Central memory CD8-positive, alpha-beta T cell (primary cell): ENCODE results near the gene ZNF284.

Source experiments
- ATAC-seq: fragments of 150-1000 bp; cut with Tn5 transposase; replicated peaks from 2 replicates; pipeline ENCODE4 v1.10.0; 2022; ENCODE audit warnings: mild to moderate bottlenecking, moderate FRiP score, moderate number of reproducible peaks; ENCODE audit not compliant: poor library complexity, severe bottlenecking; ENCODE audit errors: extremely low read depth
- DNase-seq, 2 donors: peaks; one replicate each; pipeline ENCODE4 v3.0.0; 2021; ENCODE audit warnings: low spot score in 2 of 2
- H3K27ac Mint-ChIP-seq: one replicate; pipeline ENCODE4 v1.8.0; 2022; ENCODE audit warnings: low read depth, mild to moderate bottlenecking, moderate library complexity, mixed read lengths
- H3K27me3 Mint-ChIP-seq: one replicate; pipeline ENCODE4 v1.8.0; 2022; ENCODE audit warnings: mixed read lengths
- H3K36me3 Mint-ChIP-seq: one replicate; pipeline ENCODE4 v1.8.0; 2022; ENCODE audit warnings: mild to moderate bottlenecking, moderate library complexity, mixed read lengths; ENCODE audit not compliant: insufficient read depth
- H3K4me1 Mint-ChIP-seq: one replicate; pipeline ENCODE4 v1.8.0; 2022; ENCODE audit warnings: mixed read lengths
- H3K4me3 Mint-ChIP-seq: one replicate; pipeline ENCODE4 v1.8.0; 2022; ENCODE audit warnings: mild to moderate bottlenecking, moderate library complexity, mixed read lengths
- H3K9me3 Mint-ChIP-seq: one replicate; pipeline ENCODE4 v1.8.0; 2022; ENCODE audit warnings: mixed read lengths

Gene ZNF284

DNA sequence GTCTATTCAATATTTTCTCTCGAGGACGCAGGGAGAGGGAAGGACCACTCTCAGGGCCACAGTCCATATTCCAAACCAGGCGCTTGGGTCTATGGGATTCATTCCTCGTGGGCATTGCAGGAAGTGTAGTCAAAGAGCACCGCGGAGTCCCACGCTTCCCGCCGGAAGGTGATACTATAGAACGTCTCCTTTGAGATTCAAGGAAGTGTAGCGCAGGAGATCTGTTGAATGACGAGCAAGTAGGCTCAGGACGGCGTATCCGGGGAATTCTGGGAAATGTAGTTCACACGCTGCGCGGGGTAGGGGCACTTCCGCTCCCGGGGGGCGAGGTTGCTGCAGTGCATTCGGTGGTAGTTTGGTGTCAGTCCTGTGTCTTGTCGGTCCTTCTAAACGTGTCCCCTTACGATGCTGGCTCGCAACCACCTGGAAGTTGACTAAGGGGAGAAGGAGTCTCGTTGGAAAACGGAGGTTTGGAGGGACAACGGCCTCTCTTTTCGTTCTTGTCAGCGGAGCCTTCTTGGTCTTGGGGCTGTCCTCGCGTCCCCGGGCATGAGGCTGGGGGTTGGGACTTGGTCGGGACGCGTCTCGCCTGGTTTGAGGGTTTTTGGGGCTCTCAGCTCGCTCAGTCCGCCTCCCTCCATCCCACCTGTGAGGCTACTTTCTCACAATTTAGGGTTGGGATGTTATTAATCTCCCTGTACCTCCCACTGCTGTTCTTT is at the start of gene ZNF284:
ZNF284 (plus strand) TSS at position 336 of the 719 bp plus-strand sequence. CDS start 4,231 bp downstream, outside the sequence.
- H3K9me3 Mint-ChIP-seq = peaks cover 11% of the 10 kb centered on the region
- ATAC-seq (peak; percentile 99), DNase-seq (peak; percentile 41 to 71)
- H3K4me1 Mint-ChIP-seq = peaks cover 28% of the 10 kb centered on the region
- no peaks in the 10 kb centered on the region for H3K27me3 Mint-ChIP-seq
- H3K27ac Mint-ChIP-seq = peak within 1 kb of the TSS; percentile 82
- peaks cover 7% of the 10 kb centered on the region for H3K36me3 Mint-ChIP-seq
- peak within 1 kb of the TSS; percentile 88 for H3K4me3 Mint-ChIP-seq

DNA sequence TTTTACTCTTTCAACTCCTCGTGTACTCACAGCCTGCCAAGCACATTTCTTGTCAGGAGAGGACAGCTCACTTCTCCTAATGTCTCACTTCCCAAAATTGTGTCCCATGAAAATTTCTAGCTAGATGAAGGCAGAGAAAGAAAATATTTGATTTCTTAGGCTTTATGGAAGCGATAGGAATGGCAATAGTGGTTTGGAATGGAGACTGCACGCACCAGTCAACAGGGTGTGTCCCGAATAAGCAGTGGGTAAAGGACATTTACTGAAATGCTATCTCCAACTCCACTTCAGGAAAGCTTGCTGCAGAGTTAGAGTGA is 47.1 kb upstream of the ZNF284 start:
- Mint-ChIP-seq H3K9me3 (peaks cover 20% of the 10 kb centered on the region), H3K4me1 (peaks cover 26% of the 10 kb centered on the region), H3K36me3 (peaks cover 21% of the 10 kb centered on the region), H3K4me3 (peak overlapping the region; percentile 99), H3K27me3 (peaks cover 21% of the 10 kb centered on the region), H3K27ac (peak overlapping the region; percentile 94)
- DNase-seq (no peak), ATAC-seq (no peak)

DNA sequence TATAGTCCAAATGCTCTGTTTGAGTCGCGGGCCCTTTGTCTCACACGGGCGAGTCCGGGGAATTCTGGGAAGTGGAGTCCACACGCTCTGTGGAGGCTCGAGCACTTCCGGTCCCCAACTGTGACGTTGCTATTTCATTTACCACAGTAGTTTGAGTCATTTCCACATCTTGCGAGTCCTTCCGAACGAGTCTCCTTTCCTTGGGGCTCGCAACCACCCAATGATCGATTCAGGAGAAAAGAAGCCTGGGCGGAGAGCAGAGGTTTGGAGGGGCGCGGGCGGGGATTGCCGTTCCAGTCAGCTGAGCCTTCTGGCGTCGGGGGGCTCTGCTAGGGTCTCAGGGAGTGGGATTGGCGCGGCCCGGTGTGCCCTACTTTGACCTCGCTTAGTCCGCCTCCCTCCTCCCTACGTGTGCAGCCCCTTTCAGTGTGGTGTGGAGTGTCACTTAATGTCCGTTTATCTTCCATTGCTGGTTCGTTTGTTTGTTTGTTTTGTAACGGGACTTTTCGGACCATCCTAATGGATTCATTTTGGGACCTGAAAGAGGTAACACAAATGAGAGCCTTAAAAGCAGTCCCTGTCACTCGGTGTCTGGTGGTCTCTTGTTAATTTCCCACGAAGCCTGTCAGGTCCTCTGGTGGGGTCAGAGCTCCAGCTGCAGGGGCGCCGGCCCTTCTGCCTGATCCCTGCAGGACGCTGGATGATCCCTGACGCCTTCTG is 46.6 kb upstream of the ZNF284 start, which contains the start of gene ZNF222:
ZNF222 (plus strand) TSS at position 163 of the 720 bp plus-strand sequence; CDS start at position 221, 58 bp downstream.
- peaks cover 17% of the 10 kb centered on the region for H3K9me3 Mint-ChIP-seq
- H3K27ac Mint-ChIP-seq = peak within 1 kb of the TSS; percentile 94
- peak; percentile 99 for ATAC-seq
- peak within 1 kb of the TSS; percentile 99 for H3K4me3 Mint-ChIP-seq
- H3K4me1 Mint-ChIP-seq = peaks cover 26% of the 10 kb centered on the region
- peaks cover 21% of the 10 kb centered on the region for H3K36me3 Mint-ChIP-seq
- H3K27me3 Mint-ChIP-seq = peaks cover 15% of the 10 kb centered on the region
- DNase-seq = peak; percentile 26 to 54

DNA sequence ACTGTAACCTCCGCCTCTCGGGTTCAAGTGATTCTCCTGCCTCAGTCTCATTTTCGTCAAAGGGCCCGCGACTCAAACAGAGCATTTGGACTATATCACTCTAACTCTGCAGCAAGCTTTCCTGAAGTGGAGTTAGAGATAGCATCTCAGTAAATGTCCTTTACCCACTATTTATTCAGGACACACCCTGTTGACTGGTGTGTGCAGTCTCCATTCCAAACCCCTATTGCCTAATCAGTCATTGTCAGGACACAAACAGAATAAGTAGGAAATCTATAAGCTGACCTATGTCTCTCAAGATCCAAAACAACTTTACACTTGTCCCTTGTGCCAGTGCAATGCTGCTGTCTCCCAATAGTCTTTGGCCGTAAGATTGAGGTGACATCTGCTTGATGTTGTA is 45.3 kb upstream of the ZNF284 start:
- peak overlapping the region; percentile 99 for H3K4me3 Mint-ChIP-seq
- no peak for ATAC-seq
- H3K27ac Mint-ChIP-seq = no peak overlapping the region
- DNase-seq = no peak
- peaks cover 3% of the 10 kb centered on the region for H3K27me3 Mint-ChIP-seq
- peaks cover 17% of the 10 kb centered on the region for H3K9me3 Mint-ChIP-seq
- H3K36me3 Mint-ChIP-seq = peaks cover 26% of the 10 kb centered on the region
- peaks cover 26% of the 10 kb centered on the region for H3K4me1 Mint-ChIP-seq

DNA sequence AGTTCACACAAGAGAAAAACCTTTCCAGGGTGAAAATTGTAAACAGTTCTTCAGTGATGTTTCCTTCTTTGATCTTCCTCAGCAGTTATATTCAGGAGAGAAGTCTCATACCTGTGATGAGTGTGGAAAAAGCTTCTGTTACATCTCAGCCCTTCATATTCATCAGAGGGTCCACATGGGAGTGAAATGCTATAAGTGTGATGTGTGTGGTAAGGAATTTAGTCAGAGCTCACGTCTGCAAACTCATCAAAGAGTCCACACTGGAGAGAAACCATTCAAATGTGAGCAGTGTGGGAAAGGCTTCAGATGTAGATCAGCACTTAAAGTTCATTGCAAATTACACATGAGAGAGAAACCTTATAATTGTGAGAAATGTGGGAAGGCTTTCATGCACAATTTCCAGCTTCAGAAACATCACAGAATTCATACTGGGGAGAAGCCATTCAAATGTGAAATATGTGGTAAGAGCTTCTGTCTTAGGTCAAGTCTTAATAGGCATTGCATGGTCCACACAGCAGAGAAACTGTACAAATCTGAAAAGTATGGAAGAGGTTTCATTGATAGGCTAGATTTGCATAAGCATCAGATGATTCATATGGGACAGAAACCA is 39.9 kb upstream of the ZNF284 start:
- H3K9me3 Mint-ChIP-seq = peaks cover 43% of the 10 kb centered on the region
- H3K36me3 Mint-ChIP-seq = peaks cover 20% of the 10 kb centered on the region
- H3K27ac Mint-ChIP-seq = no peak overlapping the region
- H3K4me1 Mint-ChIP-seq = peaks cover 8% of the 10 kb centered on the region
- no peak overlapping the region for H3K4me3 Mint-ChIP-seq
- ATAC-seq (no peak), DNase-seq (no peak)
- H3K27me3 Mint-ChIP-seq = no peaks in the 10 kb centered on the region

DNA sequence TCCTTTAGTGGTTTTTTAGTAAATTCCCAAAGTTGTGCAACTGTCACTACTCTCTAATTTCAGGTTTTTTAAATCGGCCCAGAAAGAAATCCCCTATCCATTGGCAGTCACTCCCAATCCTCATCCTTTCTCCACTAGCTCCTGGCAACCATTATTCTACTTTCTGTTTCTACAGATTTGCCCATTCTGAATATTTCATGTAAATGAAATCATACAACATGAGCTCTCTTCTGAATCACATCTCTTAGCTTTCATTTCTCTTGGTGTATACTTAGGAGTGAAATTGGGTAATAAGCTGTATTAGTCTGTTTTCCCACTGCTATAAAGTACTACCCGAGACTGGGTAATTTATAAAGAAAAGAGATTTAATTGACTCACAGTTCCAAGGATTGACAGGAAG is 29.8 kb upstream of the ZNF284 start:
- no peaks in the 10 kb centered on the region for H3K36me3 Mint-ChIP-seq
- no peak overlapping the region for H3K4me3 Mint-ChIP-seq
- H3K27me3 Mint-ChIP-seq = peaks cover 25% of the 10 kb centered on the region
- no peak overlapping the region for H3K27ac Mint-ChIP-seq
- peaks cover 24% of the 10 kb centered on the region for H3K9me3 Mint-ChIP-seq
- H3K4me1 Mint-ChIP-seq = no peaks in the 10 kb centered on the region
- ATAC-seq (no peak), DNase-seq (no peak)

DNA sequence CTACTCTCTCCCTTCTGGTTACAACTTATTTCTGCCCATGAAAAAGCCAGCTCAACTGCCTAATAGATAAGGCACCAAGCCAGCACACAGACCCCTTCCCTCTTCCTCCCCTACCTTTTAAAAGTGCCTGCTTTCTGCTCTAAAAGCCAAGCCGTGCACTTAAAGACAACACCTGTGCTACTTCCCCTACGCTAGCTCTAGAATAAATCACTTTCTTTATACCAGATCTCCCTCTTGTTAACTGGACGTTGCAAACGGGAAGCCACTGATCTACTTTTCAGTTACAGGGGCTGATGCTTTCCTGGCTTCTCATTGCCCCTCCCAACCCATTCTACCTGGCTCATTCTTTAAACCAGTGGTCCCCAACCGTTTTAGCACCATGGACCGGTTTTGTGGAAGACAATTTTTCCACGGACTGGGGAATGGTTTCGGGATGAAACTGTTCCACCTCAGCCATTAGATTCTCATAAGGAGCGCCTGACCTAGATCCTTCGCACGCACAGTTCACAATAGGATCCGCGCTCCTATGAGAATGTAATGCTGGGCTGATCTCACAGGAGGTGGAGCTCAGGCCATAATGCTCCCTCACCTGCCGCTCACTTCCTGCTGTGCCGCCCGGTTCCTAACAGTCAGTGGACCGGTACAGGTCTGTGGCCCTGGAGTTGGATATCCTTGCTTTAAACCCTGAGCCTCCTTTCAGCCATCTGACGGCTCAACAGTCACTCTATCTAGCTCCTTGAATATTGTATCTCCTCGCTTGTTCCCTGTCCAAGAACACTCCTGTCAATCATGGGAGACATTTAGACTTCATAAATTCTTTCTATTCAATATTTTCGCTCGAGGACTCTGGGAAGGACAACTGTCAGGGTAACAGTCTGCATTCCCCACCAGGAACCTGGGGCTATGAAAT is 21.0 kb upstream of the ZNF284 start:
- H3K9me3 Mint-ChIP-seq = peaks cover 17% of the 10 kb centered on the region
- DNase-seq (no peak), ATAC-seq (no peak)
- H3K4me1 Mint-ChIP-seq = peaks cover 11% of the 10 kb centered on the region
- H3K36me3 Mint-ChIP-seq = peaks cover 3% of the 10 kb centered on the region
- peak overlapping the region; percentile 86 for H3K4me3 Mint-ChIP-seq
- H3K27me3 Mint-ChIP-seq = peaks cover 58% of the 10 kb centered on the region
- H3K27ac Mint-ChIP-seq = no peak overlapping the region

DNA sequence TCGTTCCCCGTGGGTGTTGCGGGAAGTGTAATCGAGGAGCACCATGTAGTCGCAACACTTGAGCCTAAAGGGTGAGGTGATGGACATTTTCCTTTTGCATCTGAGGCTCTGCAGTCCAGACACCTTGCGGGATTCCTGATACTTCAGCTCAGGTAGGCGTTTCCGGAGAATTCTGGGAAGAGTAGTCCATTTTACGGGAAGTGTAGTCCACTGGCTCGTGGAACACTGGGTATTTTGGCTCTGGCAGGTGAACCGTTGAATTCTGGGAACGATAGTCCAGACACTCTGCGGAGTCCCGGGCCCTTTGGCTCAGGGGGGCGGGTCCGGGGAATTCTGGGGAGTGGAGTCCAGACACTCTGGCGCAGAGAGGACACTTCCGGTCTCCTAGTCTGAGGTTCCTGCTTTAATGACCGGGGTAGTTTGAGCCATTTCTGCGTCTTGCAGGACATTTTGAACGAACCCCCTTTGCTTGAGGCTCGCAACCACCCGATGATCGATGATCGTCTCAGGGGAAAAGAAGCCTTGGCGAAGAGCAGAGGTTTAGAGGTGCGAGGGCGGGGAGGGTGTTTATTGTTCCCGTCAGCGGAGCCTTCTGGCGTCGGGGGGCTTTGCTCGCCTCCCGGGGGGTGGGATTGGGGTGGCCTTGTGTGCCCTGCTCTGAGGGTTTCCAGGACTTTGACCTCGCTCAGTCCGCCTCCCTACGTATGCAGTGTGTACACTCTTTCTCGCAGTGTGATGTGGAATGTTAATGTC is 20.1 kb upstream of the ZNF284 start, which contains the start of gene ZNF223:
ZNF223 (plus strand) TSS at position 387 of the 753 bp plus-strand sequence. CDS start 3,141 bp downstream, outside the sequence.
- Mint-ChIP-seq H3K27me3 (peaks cover 58% of the 10 kb centered on the region), H3K9me3 (peaks cover 17% of the 10 kb centered on the region)
- ATAC-seq = peak; percentile 36

DNA sequence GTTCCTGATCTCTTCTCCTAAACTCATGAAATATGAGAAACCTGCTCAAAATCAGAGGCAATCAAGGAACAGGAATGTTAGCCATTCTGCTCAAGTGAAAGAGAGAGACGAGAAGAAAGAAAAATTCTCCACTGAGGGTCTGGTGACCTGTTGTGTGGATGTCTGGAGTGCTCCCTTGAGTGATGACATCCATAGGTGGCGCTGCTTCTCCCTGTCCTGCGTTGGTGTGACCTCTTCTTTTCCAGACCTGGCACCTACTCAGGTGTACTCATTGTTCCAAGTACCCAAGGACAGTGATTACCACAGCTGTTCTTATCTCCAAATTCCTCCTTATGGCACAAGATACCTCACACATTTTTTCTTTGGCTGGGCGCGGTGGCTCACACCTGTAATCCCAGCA is 16.1 kb upstream of the ZNF284 start:
- Mint-ChIP-seq H3K27me3 (peaks cover 30% of the 10 kb centered on the region), H3K4me1 (peaks cover 8% of the 10 kb centered on the region), H3K4me3 (no peak overlapping the region), H3K9me3 (peaks cover 14% of the 10 kb centered on the region), H3K36me3 (peaks cover 3% of the 10 kb centered on the region), H3K27ac (no peak overlapping the region)
- no peak for ATAC-seq
- DNase-seq = no peak

More for the DNA sequence above, 20.1 kb upstream of the ZNF284 start, which contains the start of gene ZNF223:
- Mint-ChIP-seq H3K4me3 (peak within 1 kb of the TSS; percentile 86), H3K36me3 (peaks cover 3% of the 10 kb centered on the region), H3K4me1 (peaks cover 11% of the 10 kb centered on the region), H3K27ac (no peak within 1 kb of the TSS)
- no peak for DNase-seq

DNA sequence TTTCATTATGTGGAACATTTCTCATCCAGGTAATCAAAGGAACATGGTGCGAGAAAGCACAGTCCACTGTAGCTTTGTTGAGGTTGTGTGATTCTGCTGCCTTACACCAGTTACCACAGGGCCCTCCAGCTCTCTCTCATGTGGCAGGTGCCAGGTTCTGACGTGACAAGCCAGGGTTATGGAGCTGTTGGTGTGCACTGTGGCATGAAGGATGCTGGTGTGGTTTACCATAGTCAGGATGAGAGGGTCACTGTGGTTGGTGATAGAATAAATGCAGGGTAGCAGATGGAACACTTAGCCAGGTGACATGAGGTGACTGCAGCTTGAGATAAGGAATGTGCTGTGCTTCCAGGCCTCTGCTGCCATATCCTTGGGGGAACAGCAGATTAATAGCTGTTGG is 12.7 kb upstream of the ZNF284 start:
- Mint-ChIP-seq H3K4me1 (no peaks in the 10 kb centered on the region), H3K27ac (no peak overlapping the region), H3K4me3 (no peak overlapping the region), H3K27me3 (peaks cover 8% of the 10 kb centered on the region), H3K36me3 (peaks cover 1% of the 10 kb centered on the region), H3K9me3 (peaks cover 8% of the 10 kb centered on the region)
- no peak for ATAC-seq
- DNase-seq = no peak

DNA sequence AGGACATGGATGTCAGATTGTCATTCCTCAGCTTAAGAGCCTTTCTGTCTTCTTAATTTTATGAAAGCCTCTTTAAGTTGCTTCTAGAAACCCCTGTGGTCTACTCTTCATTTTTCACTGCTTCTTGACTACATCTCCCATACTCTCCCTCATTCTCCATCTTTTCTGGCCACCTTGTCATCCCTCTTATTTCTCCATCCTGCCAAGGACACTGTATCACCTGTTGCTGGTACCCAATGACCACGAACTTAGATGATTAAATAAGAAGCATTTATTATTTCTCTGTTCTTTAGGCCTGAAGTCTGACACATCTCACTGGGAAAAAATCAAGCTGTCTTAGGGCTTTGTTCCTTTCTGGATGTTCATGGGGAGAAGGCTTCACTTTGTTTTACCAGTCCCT is 10.9 kb upstream of the ZNF284 start:
- Mint-ChIP-seq H3K36me3 (peaks cover 1% of the 10 kb centered on the region), H3K4me1 (no peaks in the 10 kb centered on the region), H3K27me3 (no peaks in the 10 kb centered on the region), H3K4me3 (no peak overlapping the region), H3K27ac (no peak overlapping the region), H3K9me3 (peaks cover 1% of the 10 kb centered on the region)
- ATAC-seq = no peak
- DNase-seq = no peak
